Psoas muscle (tissue), 8 donors: Measurements from ENCODE around the gene GIPC3. TPM values are rescaled to one million over a fixed set of nuclear protein-coding genes. Genes with fewer than 3 reads are reported as not detected.
A peak's percentile ranks its signal among the peaks of the same experiment; 100 is the strongest.
"Not testable (repeated sequence)": the region's sequence is repeated elsewhere in the genome, so short reads cannot be mapped to it uniquely, and the experiment has no call there.

Experiments
- ATAC-seq, 4 donors: fragments of 200-7000 bp; cut with Tn5 transposase; one replicate each; pipeline ENCODE4 v1.9.1; 2020; ENCODE audit warnings: moderate library complexity in 3 of 4, mild to moderate bottlenecking in 2 of 4
- DNase-seq, 2 donors: peaks; one replicate each; pipeline ENCODE4 v3.0.0-alpha.2; 2020
- H3K27ac ChIP-seq: fragments of 200-600 bp; one replicate; pipeline ENCODE4 v1.8.0; 2022
- H3K27me3 ChIP-seq, 3 donors: fragments of 200-600 bp in 1 of 3; one replicate each; pipeline versions ENCODE4 v1.6.1 to v1.8.0; 2013 to 2022; ENCODE audit warnings: low read length in 2 of 3, mild to moderate bottlenecking in 2 of 3, moderate library complexity in 1 of 3; ENCODE audit not compliant: insufficient read depth in 3 of 3
- H3K36me3 ChIP-seq, 2 donors: fragments of 200-600 bp in 1 of 2; one replicate each; pipeline versions ENCODE4 v1.6.1 to v1.8.0; 2013 to 2022; ENCODE audit warnings: low read depth in 1 of 2, mild to moderate bottlenecking in 1 of 2, moderate library complexity in 1 of 2; ENCODE audit not compliant: insufficient read depth in 1 of 2
- H3K4me1 ChIP-seq: fragments of 200-600 bp; one replicate; pipeline ENCODE4 v1.8.0; 2022
- H3K4me3 ChIP-seq: fragments of 200-600 bp; one replicate; pipeline ENCODE4 v1.8.0; 2022; ENCODE audit warnings: mild to moderate bottlenecking
- H3K9me3 ChIP-seq: fragments of 200-600 bp; one replicate; pipeline ENCODE4 v1.8.0; 2022
- WGBS, 3 donors: extraction: QIAGEN DNeasy Blood & Tissue Kit; methylation state at CpG; one replicate each; pipeline versions ENCODE4 v1.1.6 to v1.1.7; 2013; 5-methylcytosine and 5-hydroxymethylcytosine counted together
- intact Hi-C, 2 donors: fragments of 100-400 bp; cut with DNase I; formaldehyde crosslinking; loops; one replicate each; pipeline versions ENCODE4 v1.11.0 to v1.14.2; 2022
- polyA plus RNA-seq, 3 donors: library from polyadenylated mRNA; stranded (reverse); fragments of 200-250 nt; gene quantifications; one replicate each; pipeline ENCODE4 v1.2.3, GENCODE V29; 2013
- total RNA-seq, 4 donors: library from RNA; stranded (reverse); fragmentation: NEBNext Ultra II Directional in 2 of 4; extraction: Animal tissue kit (Norgen Biotek cat#: 25700) in 2 of 4; gene quantifications; one replicate each; pipeline versions ENCODE4 v1.2.1 to v1.2.4, GENCODE V29; 2021 to 2023
- TF ChIP-seq, protein P1 (sequence below): fragments of 200-600 bp; IDR thresholded peaks from one replicate; pipeline ENCODE4 v1.8.0; 2022; ENCODE audit warnings: antibody characterized with exemption
- donor health status: healthy with polysubstance abuse.
- donor health status: DM: no; HTN: no; CAD: no; lungs with moderate emphysema.
- donor health status: Bipolar disorder and iron deficiency.
- donor health status: healthy.
- donor health status: DM: yes; HTN: yes; CAD: no.
- donor health status: DM: no; HTN: no; CAD: no.
- donor health status: DM: no; HTN: no; CAD: no.
- donor health status: DM: yes; HTN: yes; CAD: no.

Gene GIPC3
- total and polyA plus RNA-seq, 7 donors = 0.30 to 1.1 (median 0.45) TPM

DNA sequence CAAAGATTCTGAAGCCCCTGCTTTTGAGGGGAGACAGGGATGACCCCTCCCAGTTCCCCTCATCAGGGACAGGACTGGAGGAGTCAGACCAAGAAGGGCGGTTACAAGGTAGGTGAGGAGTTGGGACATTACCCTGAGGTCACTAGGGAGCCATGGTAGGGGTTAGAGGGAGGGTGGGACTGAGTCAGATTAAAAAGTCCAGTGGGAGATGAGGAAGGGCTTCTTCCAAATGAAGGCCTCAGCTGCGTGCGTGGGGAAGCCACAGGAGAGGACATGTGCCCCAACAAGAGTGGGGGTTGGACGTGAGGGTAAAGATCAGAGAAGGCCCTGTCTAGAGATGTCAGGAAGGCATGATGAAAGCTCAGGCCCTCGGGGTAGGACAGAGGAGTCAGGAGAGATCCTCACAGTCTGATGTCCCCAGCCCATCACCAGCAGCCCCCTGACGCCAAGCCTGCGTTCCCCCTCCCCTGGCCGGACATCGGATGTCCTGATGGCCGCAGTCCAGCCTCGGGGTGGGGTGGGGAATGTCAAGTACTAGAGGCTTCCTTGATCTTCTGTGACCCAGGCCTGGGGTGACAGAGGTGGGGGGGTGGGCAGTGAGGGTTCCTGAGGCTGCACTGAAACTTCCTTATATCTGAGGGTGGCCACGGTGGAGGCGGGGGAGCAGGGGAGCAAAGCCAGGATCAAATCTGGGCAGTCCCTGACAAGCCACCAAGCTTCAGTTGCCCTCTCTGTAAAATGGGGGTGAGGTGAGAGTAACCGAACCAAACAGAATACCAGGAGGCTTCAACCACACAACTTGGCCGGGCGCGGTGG is 21.4 kb upstream of the GIPC3 start:
- Histone ChIP-seq H3K27me3 (peaks cover 0 to 2% (median 0%) of the 10 kb centered on the region in 3 donors), H3K9me3 (no peaks in the 10 kb centered on the region), H3K36me3 (no peaks in the 10 kb centered on the region), H3K4me3 (no peak overlapping the region), H3K4me1 (no peaks in the 10 kb centered on the region), H3K27ac (no peak overlapping the region)
- TF ChIP-seq, protein P1, sequence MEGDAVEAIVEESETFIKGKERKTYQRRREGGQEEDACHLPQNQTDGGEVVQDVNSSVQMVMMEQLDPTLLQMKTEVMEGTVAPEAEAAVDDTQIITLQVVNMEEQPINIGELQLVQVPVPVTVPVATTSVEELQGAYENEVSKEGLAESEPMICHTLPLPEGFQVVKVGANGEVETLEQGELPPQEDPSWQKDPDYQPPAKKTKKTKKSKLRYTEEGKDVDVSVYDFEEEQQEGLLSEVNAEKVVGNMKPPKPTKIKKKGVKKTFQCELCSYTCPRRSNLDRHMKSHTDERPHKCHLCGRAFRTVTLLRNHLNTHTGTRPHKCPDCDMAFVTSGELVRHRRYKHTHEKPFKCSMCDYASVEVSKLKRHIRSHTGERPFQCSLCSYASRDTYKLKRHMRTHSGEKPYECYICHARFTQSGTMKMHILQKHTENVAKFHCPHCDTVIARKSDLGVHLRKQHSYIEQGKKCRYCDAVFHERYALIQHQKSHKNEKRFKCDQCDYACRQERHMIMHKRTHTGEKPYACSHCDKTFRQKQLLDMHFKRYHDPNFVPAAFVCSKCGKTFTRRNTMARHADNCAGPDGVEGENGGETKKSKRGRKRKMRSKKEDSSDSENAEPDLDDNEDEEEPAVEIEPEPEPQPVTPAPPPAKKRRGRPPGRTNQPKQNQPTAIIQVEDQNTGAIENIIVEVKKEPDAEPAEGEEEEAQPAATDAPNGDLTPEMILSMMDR = no peak
- intact Hi-C loops = no loop called here
- WGBS, 3 donors = 67 to 78% (median 71%) methylated on average over 14 to 17 of the region's 17 CpGs
- ATAC-seq = no peak
- DNase-seq = no peak

DNA sequence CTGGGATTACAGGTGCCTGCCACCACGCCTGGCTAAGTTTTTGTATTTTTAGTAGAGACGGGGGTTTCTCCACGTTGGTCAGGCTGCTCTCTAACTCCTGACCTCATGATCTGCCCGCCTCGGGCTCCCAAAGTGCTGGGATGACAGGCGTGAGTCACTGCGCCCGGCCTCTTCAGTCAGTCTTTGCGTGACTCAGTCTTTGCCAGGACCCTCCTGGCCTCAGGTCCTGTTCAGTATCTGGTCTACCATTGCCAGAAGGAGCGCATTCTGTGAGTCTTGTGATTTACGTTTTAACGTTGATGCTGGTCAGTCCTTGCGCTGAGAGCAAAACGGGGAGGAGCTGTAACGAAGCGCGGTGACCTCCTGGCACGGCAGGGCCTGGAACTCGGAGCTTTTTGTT is 20.1 kb upstream of the GIPC3 start:
- H3K9me3 ChIP-seq = no peaks in the 10 kb centered on the region
- 61 to 68% (median 62%) methylated on average over 19 of the region's 19 CpGs for WGBS, 3 donors
- no peak for DNase-seq
- ATAC-seq = no peak
- H3K27ac ChIP-seq = no peak overlapping the region
- TF ChIP-seq, protein P1 = no peak
- intact Hi-C loops = no loop called here
- no peaks in the 10 kb centered on the region for H3K36me3 ChIP-seq
- H3K4me1 ChIP-seq = no peaks in the 10 kb centered on the region
- peaks cover 0 to 2% (median 0%) of the 10 kb centered on the region in 3 donors for H3K27me3 ChIP-seq
- no peak overlapping the region for H3K4me3 ChIP-seq

DNA sequence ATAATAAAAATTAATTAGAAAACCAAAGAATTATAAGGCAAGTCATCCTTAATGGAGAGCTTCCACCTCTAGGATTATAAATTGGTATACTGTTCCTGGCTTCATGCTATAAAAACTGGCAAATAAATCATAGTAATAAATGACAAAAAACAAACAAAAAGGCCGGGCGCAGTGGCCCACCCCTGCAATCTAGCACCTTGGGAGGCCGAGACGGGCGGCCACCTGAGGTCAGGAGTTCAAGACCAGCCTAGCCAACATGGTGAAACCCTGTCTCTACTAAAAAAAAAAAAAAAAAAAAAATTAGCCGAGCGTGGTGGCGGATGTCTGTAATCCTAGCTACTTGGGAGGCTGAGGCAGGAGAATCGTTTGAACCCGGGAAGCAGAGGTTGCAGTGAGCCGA is 15.2 kb upstream of the GIPC3 start:
- ATAC-seq, H3K27me3 ChIP-seq, H3K27ac ChIP-seq, H3K4me3 ChIP-seq, intact Hi-C loops, H3K4me1 ChIP-seq, H3K9me3 ChIP-seq, H3K36me3 ChIP-seq, DNase-seq: not testable (repeated sequence)
- WGBS, 3 donors = 75 to 82% (median 77%) methylated on average over 11 of the region's 11 CpGs

DNA sequence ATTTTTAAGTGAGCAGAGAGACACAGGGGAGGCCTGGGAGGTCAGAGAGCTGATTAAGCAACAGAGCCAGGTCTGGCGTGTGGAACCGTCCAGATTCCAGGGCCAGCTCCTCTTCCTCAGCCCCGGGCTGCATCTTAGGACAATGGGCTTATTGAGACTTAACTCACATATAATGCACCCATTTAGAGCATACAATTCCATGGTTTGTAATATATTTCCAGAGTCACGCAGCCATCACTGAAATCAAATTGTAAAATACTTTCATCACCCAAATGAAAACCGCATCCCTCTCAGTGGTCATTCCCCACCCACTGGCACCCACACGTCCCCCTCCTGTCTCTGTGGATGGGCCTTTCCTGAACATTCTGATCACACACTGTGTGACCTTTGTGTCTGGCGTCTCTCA is 14.7 kb upstream of the GIPC3 start:
- no peak overlapping the region for H3K4me3 ChIP-seq
- peaks cover 0 to 2% (median 0%) of the 10 kb centered on the region in 3 donors for H3K27me3 ChIP-seq
- DNase-seq = no peak
- TF ChIP-seq, protein P1 = no peak
- H3K27ac ChIP-seq = no peak overlapping the region
- no peaks in the 10 kb centered on the region for H3K9me3 ChIP-seq
- 58 to 81% (median 66%) methylated on average over 7 of the region's 7 CpGs for WGBS, 3 donors
- intact Hi-C loops = no loop called here
- H3K4me1 ChIP-seq = no peaks in the 10 kb centered on the region
- ATAC-seq = no peak
- H3K36me3 ChIP-seq = peaks cover 0 to 6% of the 10 kb centered on the region in 2 donors

DNA sequence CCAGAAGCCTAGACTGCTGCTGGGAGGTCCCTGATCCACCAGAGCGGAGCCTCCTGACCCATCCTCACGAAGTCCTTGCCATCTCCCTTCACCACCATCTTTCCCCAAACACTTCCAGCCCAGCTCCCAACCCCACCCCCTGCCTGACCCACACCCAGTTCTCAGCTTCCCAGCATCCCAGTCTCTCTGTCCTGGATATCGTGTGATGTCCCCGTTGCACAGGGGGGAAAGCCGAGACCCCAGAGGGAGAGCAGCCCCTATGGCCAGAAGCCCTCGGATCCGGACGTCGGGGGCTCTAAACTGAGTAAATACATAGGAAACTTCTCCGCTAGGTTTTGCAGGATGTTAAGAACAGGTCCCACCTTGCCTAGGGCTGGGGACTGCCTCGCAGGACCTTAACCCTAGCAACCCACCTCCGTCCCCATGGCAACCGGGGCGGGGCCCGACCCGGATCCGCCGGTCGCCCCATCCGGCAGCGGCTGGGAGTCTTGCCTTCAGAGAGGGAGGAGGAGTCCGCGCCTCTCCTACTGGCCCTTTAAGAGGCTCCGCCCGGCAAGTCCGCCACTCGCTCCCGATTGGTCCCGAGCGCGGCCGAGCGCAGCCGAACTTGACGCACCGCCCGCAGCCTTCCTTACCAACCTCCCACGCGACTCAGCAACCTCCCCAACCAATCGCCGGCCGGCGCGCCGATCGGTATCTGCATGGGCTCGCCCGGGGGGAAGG is 13.0 kb upstream of the GIPC3 start:
- 1% methylated on average over 45 to 48 of the region's 48 CpGs for WGBS, 3 donors
- DNase-seq (peak; percentile 100), ATAC-seq (peak; percentile 96 to 98 (median 96))
- Histone ChIP-seq H3K4me3 (peak overlapping the region; percentile 81), H3K9me3 (no peaks in the 10 kb centered on the region), H3K27me3 (no peaks in the 10 kb centered on the region), H3K36me3 (peaks cover 0 to 6% of the 10 kb centered on the region in 2 donors), H3K27ac (no peak overlapping the region), H3K4me1 (peaks cover 10% of the 10 kb centered on the region)
- TF ChIP-seq, protein P1 = no peak
- intact Hi-C loops = no loop called here
